ENCODE measurements around the gene LAMC3.

Gene LAMC3

GRCh38 chr9:131078427-131079366, 69.7 kb downstream of the LAMC3 start:
- no peak for DNase-seq (ENCODE audit: low spot score)
- in situ Hi-C loops (cut with MboI; ENCODE audit: low sequenced_read_pairs, unreplicated experiment), result no loop called here
- TF ChIP-seq CTCF (IDR thresholded peaks at IDR 0.05; ENCODE audit: borderline replicate concordance, control extremely low read depth, extremely low read depth, insufficient read depth, missing control alignments), result no peak

GRCh38 chr9:131080589-131080988, 71.6 kb downstream of the LAMC3 start:
- DNase-seq (ENCODE audit: low spot score), result no peak
- no peak for TF ChIP-seq CTCF (IDR thresholded peaks at IDR 0.05; ENCODE audit: borderline replicate concordance, control extremely low read depth, extremely low read depth, insufficient read depth, missing control alignments)
- in situ Hi-C loops (cut with MboI; ENCODE audit: low sequenced_read_pairs, unreplicated experiment), result no loop called here

GRCh38 chr9:131081868-131082267, 72.9 kb downstream of the LAMC3 start:
- in situ Hi-C loops (cut with MboI; ENCODE audit: low sequenced_read_pairs, unreplicated experiment), result no loop called here
- no peak for DNase-seq (ENCODE audit: low spot score)
- TF ChIP-seq CTCF (IDR thresholded peaks at IDR 0.05; ENCODE audit: borderline replicate concordance, control extremely low read depth, extremely low read depth, insufficient read depth, missing control alignments), result no peak

GRCh38 chr9:131082774-131083512, 74.0 kb downstream of the LAMC3 start:
- in situ Hi-C loops (cut with MboI; ENCODE audit: low sequenced_read_pairs, unreplicated experiment), result no loop called here
- DNase-seq (ENCODE audit: low spot score), result no peak
- no peak for TF ChIP-seq CTCF (IDR thresholded peaks at IDR 0.05; ENCODE audit: borderline replicate concordance, control extremely low read depth, extremely low read depth, insufficient read depth, missing control alignments)

GRCh38 chr9:131084661-131085369, 75.8 kb downstream of the LAMC3 start:
- in situ Hi-C loops (cut with MboI; ENCODE audit: low sequenced_read_pairs, unreplicated experiment), result no loop called here
- TF ChIP-seq CTCF (IDR thresholded peaks at IDR 0.05; ENCODE audit: borderline replicate concordance, control extremely low read depth, extremely low read depth, insufficient read depth, missing control alignments), result no peak

More at GRCh38 chr9:131084661-131085369, 75.8 kb downstream of the LAMC3 start:
- DNase-seq (ENCODE audit: low spot score), result no peak
